HepG2 (cell line): ENCODE results near the gene CDC6. TPM values are rescaled to one million over a fixed set of nuclear protein-coding genes. Genes with fewer than 3 reads are reported as not detected.

Source experiments
- BRD4 ChIP-seq: sonication (generic); formaldehyde crosslinking; IDR thresholded peaks from 2 replicates; pipeline ENCODE4 v1.4.0; 2020; ENCODE audit warnings: missing genetic modification reagents
- HDAC2 ChIP-seq: sonication (generic); formaldehyde crosslinking; IDR thresholded peaks from 2 replicates; pipeline ENCODE4 v1.4.0; 2020; ENCODE audit warnings: missing genetic modification reagents
- HOXA5 ChIP-seq: sonication (generic); formaldehyde crosslinking; IDR thresholded peaks from 2 replicates; pipeline ENCODE4 v1.4.0; 2020; ENCODE audit warnings: missing genetic modification reagents
- KDM4B ChIP-seq: sonication (generic); formaldehyde crosslinking; IDR thresholded peaks from 2 replicates; pipeline ENCODE4 v1.4.0; 2020; ENCODE audit warnings: missing genetic modification reagents
- SAP130 ChIP-seq: IDR thresholded peaks from 2 replicates; pipeline ENCODE4 v1.6.1; 2016; ENCODE audit warnings: low read depth
- TBX3 ChIP-seq: fragments of 450-650 bp; IDR thresholded peaks from 2 replicates; pipeline ENCODE4 v1.6.1; 2017; ENCODE audit warnings: antibody characterized with exemption, mild to moderate bottlenecking, inconsistent platforms, borderline replicate concordance
- ZFP36L1 ChIP-seq: sonication (generic); formaldehyde crosslinking; IDR thresholded peaks from 2 replicates; pipeline ENCODE4 v1.8.0; 2022; ENCODE audit warnings: mild to moderate bottlenecking, missing genetic modification reagents, moderate library complexity
- ZNF230 ChIP-seq: sonication (generic); formaldehyde crosslinking; IDR thresholded peaks from 2 replicates; pipeline ENCODE4 v1.4.0; 2020; ENCODE audit warnings: mild to moderate bottlenecking, missing genetic modification reagents
- ZNF333 ChIP-seq: sonication (generic); formaldehyde crosslinking; IDR thresholded peaks from 2 replicates; pipeline ENCODE4 v1.4.0; 2020; ENCODE audit warnings: mild to moderate bottlenecking, missing genetic modification reagents, borderline replicate concordance
- ZNF570 ChIP-seq: sonication (generic); formaldehyde crosslinking; IDR thresholded peaks from 2 replicates; pipeline ENCODE4 v1.4.0; 2020; ENCODE audit warnings: mild to moderate bottlenecking, missing genetic modification reagents, borderline replicate concordance
- ZNF713 ChIP-seq: sonication (generic); formaldehyde crosslinking; IDR thresholded peaks from 2 replicates; pipeline ENCODE4 v1.4.0; 2020; ENCODE audit warnings: mild to moderate bottlenecking, missing genetic modification reagents
- polyA plus RNA-seq, 8 experiments: library from polyadenylated mRNA; depleted of rRNA in 3 of 8; stranded (reverse) in 7 of 8; unstranded in 1 of 8; fragments of >200 nt; fragmentation: Illumina TruSeq in 4 of 8; extraction: Trizol in 4 of 8; gene quantifications; 2 replicates each; pipeline versions ENCODE4 v1.2.1 to v1.2.3, GENCODE V29; 2011 to 2016; ENCODE audit warnings: low read depth in 4 of 8, missing spikeins in 1 of 8, mixed read lengths in 1 of 8; ENCODE audit not compliant: insufficient read depth in 1 of 8
- total RNA-seq, 5 experiments: library from RNA; depleted of rRNA; stranded (reverse); fragments of >200 nt; fragmentation: Illumina TruSeq; extraction: Trizol; gene quantifications; 2 replicates each; pipeline ENCODE4 v1.2.3, GENCODE V29; 2016; ENCODE audit warnings: low read depth in 1 of 5
- TF ChIP-seq, protein P1 (sequence below): IDR thresholded peaks from 2 replicates; pipeline ENCODE4 v1.4.0; 2020; ENCODE audit warnings: mild to moderate bottlenecking, missing genetic modification reagents
- TF ChIP-seq, protein P2 (sequence below): sonication (generic); formaldehyde crosslinking; IDR thresholded peaks from 2 replicates; pipeline ENCODE4 v1.5.0; 2020; ENCODE audit warnings: missing genetic modification reagents
- TF ChIP-seq, protein P3 (sequence below), 2 experiments: fragments of 450-650 bp in 1 of 2; sonication (generic) in 1 of 2; formaldehyde crosslinking in 1 of 2; IDR thresholded peaks; 2 replicates each; pipeline versions ENCODE4 v1.6.1 to v1.8.0; 2016 to 2022; ENCODE audit warnings: antibody characterized with exemption in 1 of 2, mild to moderate bottlenecking in 1 of 2, missing genetic modification reagents in 1 of 2

Gene CDC6
- total and polyA plus RNA-seq, 2 of the 13 experiments (the other 11 are each of a cell fraction or from before 2014, with no cell fraction given): 17.4 to 114 TPM

DNA sequence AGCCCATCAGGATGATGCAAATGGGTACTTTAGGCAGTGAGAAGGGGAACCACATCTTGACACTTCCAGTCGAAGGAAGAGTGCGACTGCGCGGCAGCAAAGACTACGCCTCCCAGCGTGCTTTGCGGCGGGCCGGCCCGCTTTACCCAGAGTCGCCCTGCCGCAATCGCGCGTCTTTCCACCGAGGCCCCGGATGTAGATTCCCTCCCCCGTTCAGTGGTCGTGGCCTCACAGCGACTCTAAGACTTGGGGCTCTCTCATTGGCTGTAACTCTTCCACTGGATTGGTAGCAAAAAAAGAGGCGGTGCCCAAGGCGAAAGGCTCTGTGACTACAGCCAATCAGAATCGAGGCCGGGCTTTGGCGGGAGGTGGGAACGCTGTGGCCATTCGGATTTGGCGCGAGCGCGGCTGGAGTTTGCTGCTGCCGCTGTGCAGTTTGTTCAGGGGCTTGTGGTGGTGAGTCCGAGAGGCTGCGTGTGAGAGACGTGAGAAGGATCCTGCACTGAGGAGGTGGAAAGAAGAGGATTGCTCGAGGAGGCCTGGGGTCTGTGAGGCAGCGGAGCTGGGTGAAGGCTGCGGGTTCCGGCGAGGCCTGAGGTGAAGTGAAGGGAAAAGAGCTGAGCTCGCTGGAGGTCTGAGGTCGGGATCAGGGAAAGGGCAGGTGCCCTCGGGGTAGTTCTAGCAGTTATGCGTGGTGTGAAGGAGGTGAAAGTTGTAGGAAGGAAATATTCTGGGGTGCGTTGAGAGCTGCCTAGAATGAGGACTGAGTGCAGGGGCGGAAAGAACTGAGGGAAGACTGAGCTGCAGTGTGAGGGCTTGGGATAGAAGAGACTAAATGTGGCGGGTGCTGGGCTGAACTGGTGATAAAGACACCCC, at the start of gene CDC6 (continued):
- TF ChIP-seq, protein P1, sequence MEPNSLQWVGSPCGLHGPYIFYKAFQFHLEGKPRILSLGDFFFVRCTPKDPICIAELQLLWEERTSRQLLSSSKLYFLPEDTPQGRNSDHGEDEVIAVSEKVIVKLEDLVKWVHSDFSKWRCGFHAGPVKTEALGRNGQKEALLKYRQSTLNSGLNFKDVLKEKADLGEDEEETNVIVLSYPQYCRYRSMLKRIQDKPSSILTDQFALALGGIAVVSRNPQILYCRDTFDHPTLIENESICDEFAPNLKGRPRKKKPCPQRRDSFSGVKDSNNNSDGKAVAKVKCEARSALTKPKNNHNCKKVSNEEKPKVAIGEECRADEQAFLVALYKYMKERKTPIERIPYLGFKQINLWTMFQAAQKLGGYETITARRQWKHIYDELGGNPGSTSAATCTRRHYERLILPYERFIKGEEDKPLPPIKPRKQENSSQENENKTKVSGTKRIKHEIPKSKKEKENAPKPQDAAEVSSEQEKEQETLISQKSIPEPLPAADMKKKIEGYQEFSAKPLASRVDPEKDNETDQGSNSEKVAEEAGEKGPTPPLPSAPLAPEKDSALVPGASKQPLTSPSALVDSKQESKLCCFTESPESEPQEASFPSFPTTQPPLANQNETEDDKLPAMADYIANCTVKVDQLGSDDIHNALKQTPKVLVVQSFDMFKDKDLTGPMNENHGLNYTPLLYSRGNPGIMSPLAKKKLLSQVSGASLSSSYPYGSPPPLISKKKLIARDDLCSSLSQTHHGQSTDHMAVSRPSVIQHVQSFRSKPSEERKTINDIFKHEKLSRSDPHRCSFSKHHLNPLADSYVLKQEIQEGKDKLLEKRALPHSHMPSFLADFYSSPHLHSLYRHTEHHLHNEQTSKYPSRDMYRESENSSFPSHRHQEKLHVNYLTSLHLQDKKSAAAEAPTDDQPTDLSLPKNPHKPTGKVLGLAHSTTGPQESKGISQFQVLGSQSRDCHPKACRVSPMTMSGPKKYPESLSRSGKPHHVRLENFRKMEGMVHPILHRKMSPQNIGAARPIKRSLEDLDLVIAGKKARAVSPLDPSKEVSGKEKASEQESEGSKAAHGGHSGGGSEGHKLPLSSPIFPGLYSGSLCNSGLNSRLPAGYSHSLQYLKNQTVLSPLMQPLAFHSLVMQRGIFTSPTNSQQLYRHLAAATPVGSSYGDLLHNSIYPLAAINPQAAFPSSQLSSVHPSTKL (CRISPR knock-in tag): no peak; the same call in 1 of the 2 replicates
- TF ChIP-seq, protein P2, sequence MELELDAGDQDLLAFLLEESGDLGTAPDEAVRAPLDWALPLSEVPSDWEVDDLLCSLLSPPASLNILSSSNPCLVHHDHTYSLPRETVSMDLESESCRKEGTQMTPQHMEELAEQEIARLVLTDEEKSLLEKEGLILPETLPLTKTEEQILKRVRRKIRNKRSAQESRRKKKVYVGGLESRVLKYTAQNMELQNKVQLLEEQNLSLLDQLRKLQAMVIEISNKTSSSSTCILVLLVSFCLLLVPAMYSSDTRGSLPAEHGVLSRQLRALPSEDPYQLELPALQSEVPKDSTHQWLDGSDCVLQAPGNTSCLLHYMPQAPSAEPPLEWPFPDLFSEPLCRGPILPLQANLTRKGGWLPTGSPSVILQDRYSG (CRISPR knock-in tag): no peak
- peak; percentile 86 for TF ChIP-seq ZFP36L1 (CRISPR knock-in tag)
- TF ChIP-seq, protein P3, sequence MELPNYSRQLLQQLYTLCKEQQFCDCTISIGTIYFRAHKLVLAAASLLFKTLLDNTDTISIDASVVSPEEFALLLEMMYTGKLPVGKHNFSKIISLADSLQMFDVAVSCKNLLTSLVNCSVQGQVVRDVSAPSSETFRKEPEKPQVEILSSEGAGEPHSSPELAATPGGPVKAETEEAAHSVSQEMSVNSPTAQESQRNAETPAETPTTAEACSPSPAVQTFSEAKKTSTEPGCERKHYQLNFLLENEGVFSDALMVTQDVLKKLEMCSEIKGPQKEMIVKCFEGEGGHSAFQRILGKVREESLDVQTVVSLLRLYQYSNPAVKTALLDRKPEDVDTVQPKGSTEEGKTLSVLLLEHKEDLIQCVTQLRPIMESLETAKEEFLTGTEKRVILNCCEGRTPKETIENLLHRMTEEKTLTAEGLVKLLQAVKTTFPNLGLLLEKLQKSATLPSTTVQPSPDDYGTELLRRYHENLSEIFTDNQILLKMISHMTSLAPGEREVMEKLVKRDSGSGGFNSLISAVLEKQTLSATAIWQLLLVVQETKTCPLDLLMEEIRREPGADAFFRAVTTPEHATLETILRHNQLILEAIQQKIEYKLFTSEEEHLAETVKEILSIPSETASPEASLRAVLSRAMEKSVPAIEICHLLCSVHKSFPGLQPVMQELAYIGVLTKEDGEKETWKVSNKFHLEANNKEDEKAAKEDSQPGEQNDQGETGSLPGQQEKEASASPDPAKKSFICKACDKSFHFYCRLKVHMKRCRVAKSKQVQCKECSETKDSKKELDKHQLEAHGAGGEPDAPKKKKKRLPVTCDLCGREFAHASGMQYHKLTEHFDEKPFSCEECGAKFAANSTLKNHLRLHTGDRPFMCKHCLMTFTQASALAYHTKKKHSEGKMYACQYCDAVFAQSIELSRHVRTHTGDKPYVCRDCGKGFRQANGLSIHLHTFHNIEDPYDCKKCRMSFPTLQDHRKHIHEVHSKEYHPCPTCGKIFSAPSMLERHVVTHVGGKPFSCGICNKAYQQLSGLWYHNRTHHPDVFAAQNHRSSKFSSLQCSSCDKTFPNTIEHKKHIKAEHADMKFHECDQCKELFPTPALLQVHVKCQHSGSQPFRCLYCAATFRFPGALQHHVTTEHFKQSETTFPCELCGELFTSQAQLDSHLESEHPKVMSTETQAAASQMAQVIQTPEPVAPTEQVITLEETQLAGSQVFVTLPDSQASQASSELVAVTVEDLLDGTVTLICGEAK (IDR thresholded peaks at IDR 0.05): 0 out of 2 replicates have a peak, but pooled peaks have one; percentile 17
- TF ChIP-seq, protein P3 (CRISPR knock-in tag; IDR thresholded peaks at IDR 0.05): peak; percentile 72; the same call in 1 of the 2 replicates
- peak; percentile 75 for TF ChIP-seq HDAC2 (CRISPR knock-in tag)
- peak; percentile 75; the same call in 1 of the 2 replicates for TF ChIP-seq ZNF713 (CRISPR knock-in tag)
- no peak; the same call in 1 of the 2 replicates for TF ChIP-seq TBX3
- peak; percentile 91; the same call in 1 of the 2 replicates for TF ChIP-seq ZNF333
- no peak for TF ChIP-seq ZNF570 (CRISPR knock-in tag)
- TF ChIP-seq HOXA5 (CRISPR knock-in tag): peak; percentile 34; the same call in 1 of the 2 replicates
- peak; percentile 25; the same call in 1 of the 2 replicates for TF ChIP-seq BRD4 (CRISPR knock-in tag)
- TF ChIP-seq ZNF230 (CRISPR knock-in tag): no peak
- TF ChIP-seq SAP130 (CRISPR knock-in tag): peak; percentile 100
- no peak; the same call in 1 of the 2 replicates for TF ChIP-seq KDM4B (CRISPR knock-in tag)
